ENCODE data around the gene C1QL3. TPM values are rescaled to one million over a fixed set of nuclear protein-coding genes. Genes with fewer than 3 reads are reported as not detected.

C1QL3 gene
- total RNA-seq, 1 donor from 2014 or later, result 1.00 TPM

- Histone ChIP-seq H4K20me1 (ENCODE audit: insufficient read depth, low read length) (no peaks in the 10 kb centered on the region), H3K36me3 (ENCODE audit: insufficient read depth, low read length) (no peaks in the 10 kb centered on the region), H3K79me2 (ENCODE audit: insufficient read depth, low read length) (no peaks in the 10 kb centered on the region), H3K27ac (ENCODE audit: low read depth, low read length) (no peak overlapping the region), H3K4me3 (ENCODE audit: insufficient read depth, low read depth, low read length) (no peak overlapping the region), H2AFZ (ENCODE audit: low read depth, low read length) (no peak overlapping the region), H3K4me2 (ENCODE audit: low read length) (no peak overlapping the region), H3K27me3 (ENCODE audit: insufficient read depth, low read length) (no peaks in the 10 kb centered on the region), H3K9ac (ENCODE audit: low read length) (no peak overlapping the region), H3K9me3 (ENCODE audit: insufficient read depth, low read depth, low read length) (no peaks in the 10 kb centered on the region), H3K4me1 (ENCODE audit: insufficient read depth, low read length) (no peaks in the 10 kb centered on the region)
- no peak for FAIRE-seq
- Mint-ChIP-seq H3K27me3 (ENCODE audit: low read depth, unreplicated experiment) (no peaks in the 10 kb centered on the region), H3K27ac (ENCODE audit: unreplicated experiment) (no peak overlapping the region), H3K4me1 (ENCODE audit: low read depth, unreplicated experiment) (peaks cover 3% of the 10 kb centered on the region), H3K9me3 (ENCODE audit: unreplicated experiment) (peaks cover 2% of the 10 kb centered on the region), H3K36me3 (ENCODE audit: low read depth, unreplicated experiment) (peaks cover 3% of the 10 kb centered on the region), H3K4me3 (ENCODE audit: unreplicated experiment) (no peak overlapping the region)
- no peak for DNase-seq (ENCODE audit: low read depth)
- TF ChIP-seq, protein P1, sequence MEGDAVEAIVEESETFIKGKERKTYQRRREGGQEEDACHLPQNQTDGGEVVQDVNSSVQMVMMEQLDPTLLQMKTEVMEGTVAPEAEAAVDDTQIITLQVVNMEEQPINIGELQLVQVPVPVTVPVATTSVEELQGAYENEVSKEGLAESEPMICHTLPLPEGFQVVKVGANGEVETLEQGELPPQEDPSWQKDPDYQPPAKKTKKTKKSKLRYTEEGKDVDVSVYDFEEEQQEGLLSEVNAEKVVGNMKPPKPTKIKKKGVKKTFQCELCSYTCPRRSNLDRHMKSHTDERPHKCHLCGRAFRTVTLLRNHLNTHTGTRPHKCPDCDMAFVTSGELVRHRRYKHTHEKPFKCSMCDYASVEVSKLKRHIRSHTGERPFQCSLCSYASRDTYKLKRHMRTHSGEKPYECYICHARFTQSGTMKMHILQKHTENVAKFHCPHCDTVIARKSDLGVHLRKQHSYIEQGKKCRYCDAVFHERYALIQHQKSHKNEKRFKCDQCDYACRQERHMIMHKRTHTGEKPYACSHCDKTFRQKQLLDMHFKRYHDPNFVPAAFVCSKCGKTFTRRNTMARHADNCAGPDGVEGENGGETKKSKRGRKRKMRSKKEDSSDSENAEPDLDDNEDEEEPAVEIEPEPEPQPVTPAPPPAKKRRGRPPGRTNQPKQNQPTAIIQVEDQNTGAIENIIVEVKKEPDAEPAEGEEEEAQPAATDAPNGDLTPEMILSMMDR (IDR thresholded peaks at IDR 0.05; ENCODE audit: insufficient read depth, low read depth, low read length), result no peak
- no peak for TF ChIP-seq EZH2 (IDR thresholded peaks at IDR 0.05; ENCODE audit: insufficient read depth, low read length)
These were observed 37.6 kb upstream of the C1QL3 start for GRCh38 chr10:16559236-16559773.

DNA sequence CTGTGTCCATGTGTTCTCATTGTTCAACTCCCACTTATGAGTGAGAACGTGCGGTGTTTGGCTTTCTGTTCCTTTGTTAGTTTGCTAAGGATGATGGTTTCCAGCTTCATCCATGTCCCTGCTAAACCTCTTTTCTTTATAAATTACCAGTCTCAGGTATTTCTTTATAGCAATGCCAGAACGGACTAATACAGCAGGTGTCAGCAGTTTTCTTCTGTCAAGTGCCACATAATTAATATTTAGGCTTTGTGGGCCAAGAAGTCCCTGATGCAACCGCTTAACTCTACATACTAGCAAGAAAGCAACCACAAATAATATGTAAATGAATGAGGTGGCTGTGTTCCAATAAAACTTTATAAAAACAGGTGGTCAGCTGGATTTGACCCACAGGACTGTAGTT, 26.3 kb upstream of the C1QL3 start:
- Mint-ChIP-seq H3K9me3 (ENCODE audit: unreplicated experiment) (no peaks in the 10 kb centered on the region), H3K4me1 (ENCODE audit: low read depth, unreplicated experiment) (no peaks in the 10 kb centered on the region), H3K36me3 (ENCODE audit: low read depth, unreplicated experiment) (no peaks in the 10 kb centered on the region), H3K4me3 (ENCODE audit: unreplicated experiment) (no peak overlapping the region), H3K27me3 (ENCODE audit: low read depth, unreplicated experiment) (peaks cover 8% of the 10 kb centered on the region), H3K27ac (ENCODE audit: unreplicated experiment) (no peak overlapping the region)
- no peaks in the 10 kb centered on the region for H3K36me3 ChIP-seq (ENCODE audit: insufficient read depth, low read length)
- H3K4me2 ChIP-seq (ENCODE audit: low read length), result no peak overlapping the region
- H3K4me3 ChIP-seq (ENCODE audit: insufficient read depth, low read depth, low read length), result no peak overlapping the region
- no peak for FAIRE-seq
- no peaks in the 10 kb centered on the region for H4K20me1 ChIP-seq (ENCODE audit: insufficient read depth, low read length)
- no peak for DNase-seq (ENCODE audit: low read depth)
- H3K79me2 ChIP-seq (ENCODE audit: insufficient read depth, low read length), result no peaks in the 10 kb centered on the region
- H3K9me3 ChIP-seq (ENCODE audit: insufficient read depth, low read depth, low read length), result no peaks in the 10 kb centered on the region
- no peak overlapping the region for H3K9ac ChIP-seq (ENCODE audit: low read length)
- no peaks in the 10 kb centered on the region for H3K4me1 ChIP-seq (ENCODE audit: insufficient read depth, low read length)
- H3K27ac ChIP-seq (ENCODE audit: low read depth, low read length), result no peak overlapping the region
- no peaks in the 10 kb centered on the region for H3K27me3 ChIP-seq (ENCODE audit: insufficient read depth, low read length)
- TF ChIP-seq, protein P1 (IDR thresholded peaks at IDR 0.05; ENCODE audit: insufficient read depth, low read depth, low read length), result no peak
- no peak for TF ChIP-seq EZH2 (IDR thresholded peaks at IDR 0.05; ENCODE audit: insufficient read depth, low read length)
- H2AFZ ChIP-seq (ENCODE audit: low read depth, low read length), result no peak overlapping the region

DNA sequence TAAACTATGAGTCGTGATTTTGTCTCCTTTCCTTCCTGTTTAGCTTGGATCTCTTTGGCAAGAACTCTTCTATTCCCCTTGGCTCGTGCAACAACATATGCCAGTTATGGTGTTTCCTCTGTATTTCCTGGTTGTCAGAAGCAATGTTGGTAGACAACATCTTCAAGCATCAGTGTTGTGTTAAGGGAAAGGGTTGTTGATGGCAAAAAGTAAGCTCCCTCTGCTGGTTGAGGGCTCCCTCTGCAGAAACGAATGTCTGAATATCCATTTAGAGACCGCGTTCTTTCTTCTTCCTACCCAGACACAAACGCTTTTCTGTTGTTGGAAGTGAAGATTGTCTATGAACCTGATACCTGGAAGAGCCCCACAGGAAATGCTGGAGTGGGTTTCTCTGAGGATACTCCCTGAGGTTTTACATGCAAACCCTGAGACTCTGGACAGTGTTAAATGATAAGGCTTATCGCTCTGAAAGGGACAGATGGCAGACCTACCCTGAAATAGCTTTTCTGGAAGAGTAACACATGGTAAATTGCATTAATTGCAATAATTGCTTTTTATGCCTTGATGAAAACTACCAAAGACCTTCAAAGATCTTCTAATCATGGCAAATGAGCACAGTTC, 23.5 kb upstream of the C1QL3 start:
- Histone ChIP-seq H4K20me1 (ENCODE audit: insufficient read depth, low read length) (no peaks in the 10 kb centered on the region), H3K9me3 (ENCODE audit: insufficient read depth, low read depth, low read length) (no peaks in the 10 kb centered on the region), H3K4me1 (ENCODE audit: insufficient read depth, low read length) (no peaks in the 10 kb centered on the region), H3K36me3 (ENCODE audit: insufficient read depth, low read length) (no peaks in the 10 kb centered on the region), H3K9ac (ENCODE audit: low read length) (no peak overlapping the region), H3K79me2 (ENCODE audit: insufficient read depth, low read length) (no peaks in the 10 kb centered on the region), H3K4me2 (ENCODE audit: low read length) (no peak overlapping the region), H2AFZ (ENCODE audit: low read depth, low read length) (no peak overlapping the region), H3K4me3 (ENCODE audit: insufficient read depth, low read depth, low read length) (no peak overlapping the region), H3K27me3 (ENCODE audit: insufficient read depth, low read length) (no peaks in the 10 kb centered on the region), H3K27ac (ENCODE audit: low read depth, low read length) (no peak overlapping the region)
- peak; percentile 39 for FAIRE-seq
- H3K4me1 Mint-ChIP-seq (ENCODE audit: low read depth, unreplicated experiment), result no peaks in the 10 kb centered on the region
- H3K27ac Mint-ChIP-seq (ENCODE audit: unreplicated experiment), result no peak overlapping the region
- H3K36me3 Mint-ChIP-seq (ENCODE audit: low read depth, unreplicated experiment), result peaks cover 2% of the 10 kb centered on the region
- H3K4me3 Mint-ChIP-seq (ENCODE audit: unreplicated experiment), result no peak overlapping the region
- peaks cover 11% of the 10 kb centered on the region for H3K27me3 Mint-ChIP-seq (ENCODE audit: low read depth, unreplicated experiment)
- no peak for DNase-seq (ENCODE audit: low read depth)
- TF ChIP-seq, protein P1 (IDR thresholded peaks at IDR 0.05; ENCODE audit: insufficient read depth, low read depth, low read length), result peak; percentile 64
- no peak for TF ChIP-seq EZH2 (IDR thresholded peaks at IDR 0.05; ENCODE audit: insufficient read depth, low read length)
- H3K9me3 Mint-ChIP-seq (ENCODE audit: unreplicated experiment), result peaks cover 2% of the 10 kb centered on the region
